ENCODE measurements around the gene CCNB1. TPM values are rescaled to one million over a fixed set of nuclear protein-coding genes. Genes with fewer than 3 reads are reported as not detected.

CCNB1 gene
- total and polyA plus RNA-seq, 8 donors, result 6.2 to 34.4 (median 14.4) TPM; not detected in 1

- Histone ChIP-seq H3K4me1 (no peaks in the 10 kb centered on the region), H3K27ac (no peak overlapping the region), H3K27me3 (no peaks in the 10 kb centered on the region), H3K9me3 (no peaks in the 10 kb centered on the region), H3K36me3 (no peaks in the 10 kb centered on the region), H3K4me3 (no peak overlapping the region)
- TF ChIP-seq POLR2A (IDR thresholded peaks at IDR 0.05) (no peak), CTCF (IDR thresholded peaks at IDR 0.05) (no peak), EP300 (IDR thresholded peaks at IDR 0.05) (no peak), POLR2AphosphoS5 (IDR thresholded peaks at IDR 0.05) (no peak)
- no peak for DNase-seq
- intact Hi-C loops (cut with DNase I; ENCODE audit: low total_unique reads), result no loop called here
- WGBS, 5 donors, result 89 to 98% (median 90%) methylated on average over 2 of the region's 2 CpGs
Observed at GRCh38 chr5:69211200-69211599, 44.2 kb downstream of the CCNB1 start.

- H3K27me3 ChIP-seq, result no peaks in the 10 kb centered on the region
- intact Hi-C loops (cut with DNase I; ENCODE audit: low total_unique reads), result no loop called here
- WGBS, 5 donors, result 79 to 91% (median 82%) methylated on average over 2 of the region's 2 CpGs
- DNase-seq, result no peak
- no peak overlapping the region for H3K4me3 ChIP-seq
- H3K27ac ChIP-seq, result no peak overlapping the region
- H3K36me3 ChIP-seq, result no peaks in the 10 kb centered on the region
- H3K4me1 ChIP-seq, result peaks cover 0 to 4% (median 4%) of the 10 kb centered on the region in 4 donors
- H3K9me3 ChIP-seq, result no peaks in the 10 kb centered on the region
- TF ChIP-seq POLR2A (IDR thresholded peaks at IDR 0.05) (no peak), EP300 (IDR thresholded peaks at IDR 0.05) (no peak), CTCF (IDR thresholded peaks at IDR 0.05) (no peak)
Observed at GRCh38 chr5:69212022-69212421, 45.1 kb downstream of the CCNB1 start.

GRCh38 chr5:69213513-69214215, 46.7 kb downstream of the CCNB1 start:
- H3K27me3 ChIP-seq, result no peaks in the 10 kb centered on the region
- H3K9me3 ChIP-seq, result no peaks in the 10 kb centered on the region
- intact Hi-C loops (cut with DNase I; ENCODE audit: low total_unique reads), result no loop called here
- H3K4me3 ChIP-seq, result no peak overlapping the region
- peaks cover 1 to 10% (median 10%) of the 10 kb centered on the region in 4 donors for H3K4me1 ChIP-seq
- WGBS, 5 donors, result 94 to 98% (median 97%) methylated on average over 4 of the region's 4 CpGs
- no peak overlapping the region for H3K27ac ChIP-seq
- no peaks in the 10 kb centered on the region for H3K36me3 ChIP-seq
- TF ChIP-seq CTCF (IDR thresholded peaks at IDR 0.05) (no peak), POLR2AphosphoS5 (IDR thresholded peaks at IDR 0.05) (no peak), POLR2A (IDR thresholded peaks at IDR 0.05) (no peak), EP300 (IDR thresholded peaks at IDR 0.05) (no peak)
- DNase-seq, result no peak

GRCh38 chr5:69217151-69217511, 50.2 kb downstream of the CCNB1 start:
- DNase-seq, result no peak
- intact Hi-C loops (cut with DNase I; ENCODE audit: low total_unique reads), result no loop called here
- Histone ChIP-seq H3K4me1 (peaks cover 9 to 23% (median 19%) of the 10 kb centered on the region in 4 donors), H3K9me3 (no peaks in the 10 kb centered on the region), H3K4me3 (peak overlapping the region; percentile 84 to 99 (median 99)), H3K36me3 (no peaks in the 10 kb centered on the region), H3K27me3 (no peaks in the 10 kb centered on the region), H3K27ac (peak overlapping the region in 4 of 5 donors; percentile 95 to 98 (median 96))
- WGBS, 5 donors, result 15 to 38% (median 30%) methylated on average over 6 of the region's 6 CpGs
- TF ChIP-seq CTCF (IDR thresholded peaks at IDR 0.05), result no peak
- no peak for TF ChIP-seq EP300 (IDR thresholded peaks at IDR 0.05)
- no peak for TF ChIP-seq POLR2A (IDR thresholded peaks at IDR 0.05)
- TF ChIP-seq POLR2AphosphoS5 (IDR thresholded peaks at IDR 0.05), result no peak

Data from stomach (tissue), 9 donors.